GM21576 (cell line): Measurements from ENCODE around the gene MB21D2.
"Not testable (repeated sequence)": the region's sequence is repeated elsewhere in the genome, so short reads cannot be mapped to it uniquely, and the experiment has no call there.

Experiments used
- ATAC-seq: cut with Tn5 transposase; IDR thresholded peaks from one replicate; pipeline ENCODE4 v1.9.1; 2021; ENCODE audit warnings: mild to moderate bottlenecking, moderate library complexity; ENCODE audit not compliant: unreplicated experiment

The MB21D2 gene

DNA sequence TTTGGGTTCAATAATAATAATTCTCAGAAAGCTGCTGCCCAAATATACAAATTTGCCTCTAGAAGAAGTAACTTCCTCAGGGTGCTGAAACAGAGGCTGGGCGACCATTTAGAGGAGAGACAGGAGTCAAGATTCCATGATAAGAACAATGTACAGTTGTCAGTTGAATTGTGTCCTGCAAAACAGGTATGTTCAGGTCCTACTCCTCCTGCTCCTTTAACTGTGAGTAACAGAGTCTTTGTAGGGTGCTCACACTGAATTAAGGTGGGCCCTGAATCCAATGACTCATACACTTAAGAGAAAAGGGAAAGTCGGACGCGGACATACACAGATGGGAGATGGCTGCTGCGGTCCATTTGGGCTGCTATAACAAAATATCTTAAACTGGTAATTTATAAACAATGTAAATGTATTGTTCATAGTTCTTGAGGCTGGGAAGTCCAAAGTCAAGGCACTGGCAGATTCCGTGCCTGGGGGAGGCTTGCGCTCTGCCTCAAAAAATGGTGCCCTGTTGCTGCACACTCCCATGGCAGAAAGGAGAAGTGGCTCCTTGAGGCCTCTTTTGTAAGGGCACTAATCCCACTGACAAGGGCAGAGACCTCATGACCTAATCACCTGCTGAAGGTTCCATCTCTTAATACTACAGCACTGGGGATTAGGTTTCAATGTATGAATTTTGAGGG is 55.1 kb downstream of the MB21D2 start:
- no peak for ATAC-seq

DNA sequence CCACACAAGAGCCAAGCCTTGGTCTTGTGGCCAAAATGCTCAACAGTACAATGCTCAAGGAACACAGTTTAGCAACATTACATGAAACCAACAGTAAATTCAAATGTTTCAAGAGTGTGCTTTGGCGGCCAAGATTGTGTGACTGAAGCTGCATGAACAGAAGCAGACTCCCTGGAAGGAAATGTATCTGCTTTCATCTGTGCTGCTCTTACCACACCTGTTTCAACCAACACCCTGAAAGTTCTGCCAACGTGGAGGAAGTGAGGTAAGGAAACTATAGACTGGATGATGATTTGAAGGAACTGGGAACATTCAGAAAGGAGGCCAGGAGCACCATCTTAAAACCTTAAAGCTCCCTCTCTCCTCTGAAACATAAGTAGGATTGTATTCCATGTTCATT is 55.7 kb downstream of the MB21D2 start:
- ATAC-seq: peak; percentile 58

DNA sequence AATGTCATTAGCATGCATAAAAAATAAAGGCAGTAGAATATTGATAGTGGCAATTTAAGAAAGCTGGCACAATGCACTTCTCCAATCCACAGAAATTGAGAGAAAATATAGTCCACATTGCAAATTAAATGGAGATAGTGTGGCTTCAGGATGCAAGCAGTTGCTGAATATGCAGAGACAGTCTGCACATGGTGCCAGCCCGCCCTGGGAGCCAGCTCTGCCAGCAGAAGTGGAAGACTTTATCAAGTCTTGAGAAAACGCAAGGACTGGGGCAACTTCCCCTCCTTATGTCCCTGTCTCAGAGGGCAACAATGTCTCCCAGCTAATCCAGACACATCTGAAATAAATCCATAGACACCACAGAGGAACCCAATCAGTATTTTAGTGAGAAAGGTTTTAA is 57.2 kb downstream of the MB21D2 start:
- no peak for ATAC-seq

DNA sequence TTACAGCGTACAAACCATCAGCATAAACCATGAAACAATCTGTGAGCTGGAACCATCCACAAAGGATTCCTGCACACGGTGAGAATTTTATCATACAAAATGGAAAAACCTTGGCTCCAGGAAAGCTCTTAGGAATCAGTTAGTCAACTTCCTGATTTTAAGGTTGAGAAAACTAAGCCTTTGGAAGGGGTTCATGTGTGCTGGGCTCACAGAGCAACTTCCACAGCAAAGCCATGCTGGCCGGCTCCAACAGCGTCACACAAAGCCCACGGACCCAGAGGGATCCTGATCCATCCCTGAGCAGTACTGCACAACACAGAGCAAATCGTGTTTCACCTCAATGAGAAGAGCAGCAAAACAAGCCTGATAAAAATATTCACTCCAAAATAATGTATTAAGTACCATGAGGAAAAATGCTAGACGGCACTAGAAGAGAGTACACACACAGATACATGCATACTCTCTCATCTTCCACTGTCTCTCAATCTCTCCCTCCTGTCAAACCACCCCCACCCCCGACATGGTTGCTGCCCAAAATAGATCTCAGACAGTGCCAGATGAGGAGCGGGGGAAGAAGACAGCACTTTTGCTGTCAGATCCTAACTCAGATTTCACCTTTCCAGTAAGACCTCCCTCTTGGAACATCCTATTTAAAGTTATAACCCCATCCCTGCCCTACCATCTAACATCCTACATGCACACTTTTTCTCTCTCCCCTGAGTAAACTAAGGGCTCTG is 58.6 kb downstream of the MB21D2 start:
- no peak for ATAC-seq

DNA sequence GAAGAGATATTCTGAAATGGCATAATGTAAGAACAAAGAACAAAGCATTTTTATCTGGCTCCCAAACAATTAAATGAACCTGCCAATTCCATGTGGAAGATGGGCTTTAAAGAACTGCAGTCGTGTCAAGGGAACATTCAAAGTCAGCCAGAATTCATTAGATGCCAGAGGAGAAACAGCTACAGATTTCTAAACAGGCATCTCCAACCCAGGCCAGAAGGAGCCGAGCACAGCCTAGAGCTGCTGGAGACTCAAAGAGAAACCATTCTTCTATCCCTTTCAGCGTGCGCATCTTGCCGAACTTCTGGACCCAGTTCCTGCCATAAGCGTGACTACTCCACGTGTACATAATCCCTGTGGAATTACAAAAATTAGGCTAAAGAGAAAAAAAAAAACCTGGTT is 60.4 kb downstream of the MB21D2 start:
- no peak for ATAC-seq

DNA sequence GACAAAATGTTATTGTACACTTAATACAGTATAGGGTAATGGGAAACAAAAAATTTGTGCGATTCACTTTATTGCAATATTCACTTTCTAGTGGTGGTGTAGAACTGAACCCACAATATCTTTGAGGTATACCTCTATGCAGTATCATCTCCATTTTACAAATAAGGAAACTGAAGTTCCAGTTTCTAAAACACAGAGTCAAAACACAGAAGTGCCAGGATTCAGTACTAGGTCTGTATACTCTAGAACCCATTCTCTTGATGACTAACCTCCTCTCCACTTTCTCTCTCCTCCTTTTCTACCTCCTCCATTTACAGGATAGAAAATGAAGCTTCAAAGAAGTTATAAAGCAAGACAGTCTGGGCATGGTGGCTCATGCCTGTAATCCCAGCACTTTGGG is 62.2 kb downstream of the MB21D2 start:
- no peak for ATAC-seq

DNA sequence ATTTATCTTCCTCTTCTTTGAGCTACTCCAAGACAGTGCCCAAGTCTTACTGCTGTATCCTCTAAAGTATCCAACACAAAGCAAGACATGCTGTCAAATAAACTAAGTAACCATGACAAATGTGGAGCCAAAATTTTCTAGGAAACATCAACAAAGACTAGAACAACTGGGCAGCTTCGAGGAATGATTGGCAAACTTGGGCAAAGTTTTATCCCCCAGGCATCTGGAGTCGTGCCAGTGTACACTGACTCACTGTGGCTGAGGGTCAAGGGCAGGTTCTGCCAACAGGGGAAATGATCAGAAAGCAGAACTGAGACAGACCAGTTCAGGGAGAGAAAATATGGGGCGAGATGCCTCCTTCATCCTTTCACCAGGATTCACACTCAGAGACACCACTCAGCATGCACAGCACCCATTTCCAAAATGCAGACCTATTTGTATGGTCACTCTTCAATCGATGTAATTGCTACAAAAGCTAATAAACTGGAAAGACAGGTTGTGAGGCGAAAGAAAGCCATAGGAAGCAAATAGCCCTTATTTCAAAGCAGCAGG is 65.8 kb downstream of the MB21D2 start:
- peak; percentile 57 for ATAC-seq

DNA sequence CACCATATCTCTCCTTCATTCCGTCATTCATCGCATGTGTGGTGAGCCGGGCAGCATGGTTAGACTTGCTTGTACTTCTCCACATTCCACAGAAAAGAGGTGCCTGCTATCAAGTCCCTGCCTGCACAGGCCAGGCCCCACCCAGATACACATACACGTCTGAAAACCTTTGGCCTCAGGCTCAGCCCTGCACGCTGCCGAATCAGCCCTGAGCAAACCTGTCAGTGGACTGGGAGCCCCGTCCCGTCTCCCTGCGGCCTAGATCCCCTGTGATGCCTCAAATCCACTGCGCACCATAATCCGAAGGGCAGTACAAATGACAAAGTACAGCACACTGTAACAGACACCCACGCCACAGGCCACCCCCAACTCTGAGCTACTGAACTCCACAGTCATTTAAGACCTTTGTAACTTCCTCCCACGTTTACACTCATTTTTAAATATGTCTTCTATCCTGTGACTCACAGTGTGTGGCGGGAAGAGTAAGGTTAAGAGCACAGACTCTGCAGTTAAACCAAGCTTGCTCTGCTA is 67.1 kb downstream of the MB21D2 start:
- ATAC-seq: peak; percentile 60

DNA sequence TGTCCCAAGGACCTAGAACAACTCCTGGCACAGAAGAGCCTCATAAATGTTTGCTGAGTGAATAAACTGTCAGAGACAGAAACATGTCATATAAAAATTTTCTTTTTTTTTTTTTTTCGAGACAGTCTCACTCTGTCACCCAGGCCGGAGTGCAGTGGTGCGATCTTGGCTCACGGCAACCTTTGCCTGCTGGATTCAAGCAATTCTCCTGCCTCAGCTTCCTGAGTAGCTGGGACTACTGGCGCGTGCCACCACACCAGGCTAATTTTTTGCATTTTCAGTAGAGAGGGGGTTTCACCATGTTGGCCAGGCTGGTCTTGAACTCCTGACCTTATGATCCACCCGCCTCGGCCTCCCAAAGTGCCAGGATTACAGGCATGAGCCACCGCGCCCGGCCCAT is 67.8 kb downstream of the MB21D2 start:
- ATAC-seq: not testable (repeated sequence)

DNA sequence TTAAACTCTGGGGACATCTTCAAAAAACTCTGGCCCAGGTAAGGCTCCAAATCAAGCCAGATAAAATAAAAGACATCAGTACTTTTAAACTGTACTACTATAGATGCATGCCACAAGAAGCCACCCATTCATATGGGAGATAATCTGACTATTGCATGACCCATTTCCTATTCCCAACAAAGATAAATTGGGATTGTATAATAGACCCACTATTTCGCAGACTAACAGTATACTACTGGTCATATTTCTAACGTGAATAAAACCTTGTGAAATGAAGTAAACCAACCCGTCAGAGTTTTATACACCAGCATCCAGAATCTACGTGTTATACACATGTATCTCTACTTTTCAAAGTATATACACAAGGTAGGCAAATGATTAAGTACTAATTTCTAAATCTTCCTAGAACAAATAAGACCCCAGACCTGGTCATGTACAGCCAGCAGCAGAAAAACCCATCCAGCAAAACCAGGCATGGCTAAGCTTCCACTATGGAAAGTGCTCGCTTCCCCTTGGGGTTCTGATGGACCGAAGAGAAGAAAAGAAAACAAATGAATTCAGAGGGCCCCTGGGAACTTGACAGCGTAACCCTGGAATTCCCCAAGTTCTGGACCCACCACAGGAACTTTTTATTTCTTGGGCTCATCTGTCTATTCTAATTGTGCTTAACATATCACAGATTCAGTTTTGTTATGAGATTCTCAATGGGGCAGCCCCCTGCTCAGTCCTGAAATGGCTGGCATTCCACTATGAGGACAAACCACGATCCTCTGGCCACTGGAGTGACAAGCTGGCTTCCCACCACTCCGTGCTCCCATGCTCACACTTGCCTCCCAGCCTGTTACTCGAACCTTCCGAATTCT is 69.1 kb downstream of the MB21D2 start:
- peak; percentile 24 for ATAC-seq

DNA sequence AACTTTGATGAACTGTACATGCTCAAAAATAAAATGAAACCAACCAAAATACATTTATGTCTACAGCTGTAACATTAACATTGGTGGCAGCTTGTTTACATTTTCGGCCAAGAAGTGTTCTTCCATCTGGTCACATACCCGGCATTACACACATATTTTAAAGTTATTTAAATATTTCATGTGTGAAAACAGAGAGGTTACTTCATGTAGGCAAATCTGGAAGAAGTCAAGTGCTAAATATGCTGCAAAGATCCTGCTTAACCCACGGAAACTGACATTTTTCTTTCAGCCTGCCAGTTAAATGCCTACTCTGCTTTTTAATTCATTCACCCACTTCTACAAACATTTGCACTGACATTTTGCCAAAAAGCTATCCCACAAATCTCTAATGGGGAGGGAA is 69.7 kb downstream of the MB21D2 start:
- ATAC-seq: no peak

DNA sequence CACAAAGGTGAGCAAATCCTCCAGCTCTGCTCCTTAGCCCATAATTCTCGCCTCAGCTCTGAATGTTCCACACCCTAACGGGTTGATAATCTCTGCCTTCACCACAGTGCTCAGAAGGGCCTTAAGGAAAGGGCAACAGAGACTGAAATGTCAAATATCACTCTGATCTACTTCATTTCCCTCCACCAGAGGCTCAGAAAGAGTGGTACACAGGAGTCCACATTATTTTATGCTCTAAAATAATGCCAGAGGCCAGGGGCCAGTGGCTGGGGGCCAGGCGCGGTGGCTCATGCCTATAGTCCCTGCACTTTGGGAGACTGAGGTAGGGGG is 72.2 kb downstream of the MB21D2 start:
- ATAC-seq: no peak

DNA sequence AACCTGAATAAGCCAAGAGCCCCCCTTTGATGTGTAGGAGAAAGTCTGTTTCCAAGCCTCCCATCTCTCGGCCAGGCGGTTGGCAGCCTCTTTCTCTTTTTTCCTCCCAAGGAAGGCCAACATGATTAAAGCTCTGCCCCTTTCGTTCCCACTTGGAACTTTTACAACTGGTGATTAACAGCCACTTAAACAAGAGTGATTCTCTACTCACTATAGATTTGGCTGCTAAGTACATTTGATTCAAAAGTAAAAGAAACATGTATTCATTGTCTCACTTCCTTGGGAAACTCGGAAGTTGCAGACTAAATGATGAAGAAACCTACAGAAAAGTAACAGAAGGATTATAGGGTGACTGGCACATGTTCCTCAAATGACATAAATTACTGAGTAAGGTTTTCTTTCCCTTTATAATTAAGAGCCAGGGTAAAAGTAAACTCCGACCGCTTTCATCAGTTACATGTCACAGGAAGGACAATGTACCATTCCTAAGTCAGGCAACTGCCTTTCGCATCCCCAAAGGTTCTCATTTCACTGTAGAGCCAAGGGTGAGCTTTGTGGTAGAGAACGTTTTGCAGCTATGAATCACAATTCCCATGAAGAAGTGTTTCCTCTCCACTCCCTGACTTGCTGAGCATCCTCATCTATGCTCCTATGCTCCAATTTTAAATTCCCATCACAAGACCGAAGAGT is 72.7 kb downstream of the MB21D2 start:
- ATAC-seq: no peak

DNA sequence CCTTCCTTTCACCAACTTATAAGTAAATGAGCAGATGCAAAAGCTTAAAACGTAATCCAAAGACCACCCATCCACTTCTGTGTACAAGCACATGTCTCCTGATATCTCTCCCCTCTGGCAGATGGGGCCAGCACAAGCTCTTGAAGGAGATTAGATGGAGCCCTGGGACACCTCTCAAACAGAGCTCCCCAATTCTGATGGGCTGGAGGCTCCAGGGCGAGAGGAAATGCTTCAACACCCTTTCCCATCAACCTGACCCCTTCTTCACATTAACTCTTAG is 73.2 kb downstream of the MB21D2 start:
- ATAC-seq: no peak

DNA sequence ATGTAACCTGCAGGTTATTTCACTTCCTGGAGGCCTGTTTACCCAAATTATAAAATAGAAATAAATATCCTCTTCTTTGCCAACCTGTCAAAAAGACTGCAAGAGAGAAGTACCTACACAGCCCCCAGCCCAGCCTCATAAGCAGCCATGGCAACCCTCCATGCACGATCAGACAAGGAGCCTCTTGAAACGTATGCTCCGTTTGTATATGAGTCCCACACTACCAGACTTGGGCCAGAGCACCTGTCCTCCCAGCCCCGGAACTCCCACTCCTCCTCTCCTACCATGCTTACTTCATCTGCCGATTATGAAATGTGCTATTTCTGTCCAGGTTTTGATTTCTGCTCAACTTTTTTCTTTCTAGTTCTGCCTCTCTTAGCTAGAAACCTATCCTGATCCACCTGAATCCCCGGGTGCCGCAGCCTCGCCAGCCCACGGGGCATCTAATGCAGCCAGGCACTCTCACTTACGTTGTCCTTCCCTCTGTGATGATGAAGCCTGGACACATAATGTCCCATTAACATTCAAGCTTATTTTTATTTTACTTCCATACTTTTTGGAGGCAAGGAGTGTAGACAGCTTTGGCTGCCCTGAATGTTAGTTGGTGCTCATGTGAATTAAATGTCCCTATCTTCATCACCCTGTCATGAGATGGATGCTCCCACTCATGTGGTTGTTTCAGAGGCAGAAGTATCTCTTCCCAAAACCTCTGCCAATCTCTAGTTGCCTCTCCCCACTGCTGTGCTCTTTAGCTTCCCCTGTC is 73.8 kb downstream of the MB21D2 start:
- ATAC-seq: no peak

DNA sequence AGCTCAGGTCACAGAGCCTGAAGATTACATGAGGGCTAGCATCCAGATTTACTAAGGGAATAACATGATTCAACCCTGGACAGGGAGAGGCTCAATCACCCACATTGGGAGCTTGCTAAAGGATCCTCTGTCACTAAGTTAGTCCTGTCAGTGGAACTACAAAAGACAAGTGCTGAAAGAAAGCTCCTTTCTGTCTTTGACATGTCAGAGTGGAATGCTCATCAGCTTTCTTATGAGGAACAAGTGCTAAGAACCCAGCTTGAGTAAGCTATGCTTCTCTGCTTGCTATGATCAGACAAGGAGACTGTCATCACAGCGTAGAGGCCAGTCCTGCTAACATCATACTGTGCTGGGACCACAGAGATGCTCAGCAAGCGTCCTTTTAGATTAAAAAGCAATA is 74.5 kb downstream of the MB21D2 start:
- ATAC-seq: no peak

DNA sequence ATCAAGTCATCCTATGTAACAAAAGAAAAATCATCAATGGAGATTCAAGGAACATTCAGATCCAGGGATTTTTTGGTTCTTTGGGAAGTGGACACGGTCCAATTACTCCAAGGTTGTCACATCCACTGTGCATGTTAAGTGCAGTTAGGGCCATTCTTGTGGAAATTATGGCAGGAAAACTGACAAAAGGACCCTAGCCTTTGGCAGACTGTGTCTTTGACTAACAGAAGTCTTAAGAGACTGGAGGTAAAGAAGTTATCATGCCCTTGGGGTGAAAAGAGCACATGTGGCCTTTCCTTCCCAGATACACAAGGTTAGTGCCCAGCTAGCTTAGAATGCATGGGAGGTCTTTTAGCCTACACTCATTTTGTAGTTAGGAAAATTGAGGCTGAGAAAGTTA is 74.9 kb downstream of the MB21D2 start:
- no peak for ATAC-seq

DNA sequence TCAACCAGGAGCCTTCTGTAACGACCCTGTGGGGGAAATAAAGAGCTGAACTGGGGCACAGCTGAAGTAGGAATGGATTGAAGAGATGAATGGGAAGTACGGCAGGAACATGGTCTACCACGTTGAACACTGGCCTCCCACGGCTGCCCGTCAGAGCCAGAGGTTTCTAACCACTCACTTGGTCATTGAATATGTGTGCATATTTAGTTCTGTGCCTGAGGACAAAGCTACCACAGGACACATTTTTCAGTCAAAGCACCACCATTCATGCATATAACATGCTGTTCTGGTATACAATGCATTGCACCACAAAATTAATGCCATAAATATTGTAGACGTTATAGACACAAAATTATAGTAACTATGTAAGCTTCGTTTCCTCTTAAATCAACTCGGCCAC is 75.5 kb downstream of the MB21D2 start:
- ATAC-seq: no peak

DNA sequence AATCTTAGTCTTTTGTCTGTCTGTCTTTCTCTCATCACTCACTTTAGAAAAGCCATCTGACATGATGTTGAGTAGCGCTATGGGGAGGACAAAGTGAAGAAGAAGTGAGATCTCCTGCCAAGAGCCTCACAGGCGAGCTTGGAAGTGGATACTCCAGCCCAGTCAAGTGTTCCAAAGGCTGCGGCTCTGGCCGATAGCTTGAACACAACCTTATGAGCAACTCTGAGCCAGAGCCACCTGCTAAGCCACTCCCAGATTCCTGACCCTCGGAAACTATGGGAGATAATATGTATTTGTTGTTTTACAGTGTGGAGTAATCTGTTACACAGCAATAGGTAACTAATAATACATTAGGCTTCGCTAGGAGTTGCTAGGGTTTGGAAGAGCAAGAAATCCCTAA is 76.2 kb downstream of the MB21D2 start:
- ATAC-seq: no peak

DNA sequence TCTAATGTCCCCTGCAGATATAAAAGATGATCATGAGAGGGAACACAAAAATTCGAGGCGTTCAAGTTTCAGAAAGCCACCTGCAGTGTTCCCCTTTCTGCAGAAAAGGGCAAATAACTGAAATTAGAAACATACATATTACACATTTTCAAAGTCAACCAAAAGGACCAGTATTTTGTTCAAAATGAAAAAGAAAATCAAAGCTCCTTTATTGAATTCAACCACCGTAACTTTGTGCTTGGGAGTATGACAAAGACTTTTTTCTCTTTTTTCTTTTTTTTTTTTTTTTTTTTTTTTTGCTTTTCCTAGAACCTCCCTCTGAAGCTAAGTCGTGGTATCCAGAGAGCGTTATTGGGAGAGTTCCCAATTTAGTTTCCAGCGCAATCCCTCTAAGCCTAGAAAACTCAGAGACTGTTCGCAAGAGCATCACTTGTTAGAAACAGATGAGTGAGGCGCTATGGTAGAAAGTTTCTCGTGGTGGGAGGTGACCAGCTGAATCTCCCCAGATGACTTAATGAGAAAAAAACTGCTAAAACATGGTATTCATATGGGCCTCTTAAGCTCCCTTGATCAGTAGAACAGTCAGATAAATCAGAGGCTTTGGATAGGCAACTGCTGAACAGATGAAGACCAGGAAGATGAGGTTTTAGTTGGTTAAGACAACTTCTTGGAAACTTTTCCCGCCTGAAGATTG is 77.4 kb downstream of the MB21D2 start:
- no peak for ATAC-seq
